ENCODE results near the gene RPS6KA1. TPM values are rescaled to one million over a fixed set of nuclear protein-coding genes. Genes with fewer than 3 reads are reported as not detected.

The RPS6KA1 gene
- total and polyA plus RNA-seq, 7 donors, result 0.88 to 3.0 (median 2.5) TPM

- no peaks in the 10 kb centered on the region for H3K36me3 ChIP-seq (ENCODE audit: insufficient read depth in 1 of 2, low read depth in 1 of 2)
- intact Hi-C loops (cut with DNase I), result no loop called here
- no peaks in the 10 kb centered on the region for H3K27me3 ChIP-seq (ENCODE audit: insufficient read depth in 3 of 3, low read length in 2 of 3)
- ATAC-seq, result no peak
- WGBS, 3 donors, result 92% methylated on average over 6 of the region's 6 CpGs
- H3K9me3 ChIP-seq, result no peaks in the 10 kb centered on the region
- no peak for TF ChIP-seq CTCF (IDR thresholded peaks at IDR 0.05)
- DNase-seq, result no peak
- no peaks in the 10 kb centered on the region for H3K4me1 ChIP-seq
- H3K4me3 ChIP-seq, result no peak overlapping the region
- no peak overlapping the region for H3K27ac ChIP-seq
Measured at GRCh38 chr1:26552720-26553119, 23.2 kb downstream of the RPS6KA1 start.

GRCh38 chr1:26553942-26554682, 24.6 kb downstream of the RPS6KA1 start:
- intact Hi-C loops (cut with DNase I), result no loop called here
- Histone ChIP-seq H3K27ac (no peak overlapping the region), H3K4me3 (no peak overlapping the region), H3K4me1 (no peaks in the 10 kb centered on the region), H3K36me3 (ENCODE audit: insufficient read depth in 1 of 2, low read depth in 1 of 2) (no peaks in the 10 kb centered on the region), H3K9me3 (no peaks in the 10 kb centered on the region), H3K27me3 (ENCODE audit: insufficient read depth in 3 of 3, low read length in 2 of 3) (no peaks in the 10 kb centered on the region)
- ATAC-seq (no peak), DNase-seq (no peak)
- 85 to 88% (median 87%) methylated on average over 14 of the region's 14 CpGs for WGBS, 3 donors
- no peak for TF ChIP-seq CTCF (IDR thresholded peaks at IDR 0.05)

- Histone ChIP-seq H3K9me3 (no peaks in the 10 kb centered on the region), H3K4me3 (no peak overlapping the region), H3K36me3 (ENCODE audit: insufficient read depth in 1 of 2, low read depth in 1 of 2) (no peaks in the 10 kb centered on the region), H3K4me1 (no peaks in the 10 kb centered on the region), H3K27ac (no peak overlapping the region), H3K27me3 (ENCODE audit: insufficient read depth in 3 of 3, low read length in 2 of 3) (no peaks in the 10 kb centered on the region)
- no peak for DNase-seq
- WGBS, 3 donors, result 94 to 98% (median 95%) methylated on average over 10 of the region's 10 CpGs
- no peak for TF ChIP-seq CTCF (IDR thresholded peaks at IDR 0.05)
- ATAC-seq, result no peak
- intact Hi-C loops (cut with DNase I), result no loop called here
Measured at GRCh38 chr1:26554781-26555180, 25.2 kb downstream of the RPS6KA1 start.

- Histone ChIP-seq H3K36me3 (ENCODE audit: insufficient read depth in 1 of 2, low read depth in 1 of 2) (no peaks in the 10 kb centered on the region), H3K4me3 (no peak overlapping the region), H3K4me1 (no peaks in the 10 kb centered on the region), H3K27ac (no peak overlapping the region), H3K9me3 (no peaks in the 10 kb centered on the region), H3K27me3 (ENCODE audit: insufficient read depth in 3 of 3, low read length in 2 of 3) (no peaks in the 10 kb centered on the region)
- ATAC-seq (no peak), DNase-seq (peak in 1 of 2 donors; percentile 19)
- TF ChIP-seq CTCF (IDR thresholded peaks at IDR 0.05), result no peak
- intact Hi-C loops (cut with DNase I), result no loop called here
- 57 to 64% (median 58%) methylated on average over 11 of the region's 11 CpGs for WGBS, 3 donors
Measured at GRCh38 chr1:26555550-26555981, 26.0 kb downstream of the RPS6KA1 start.

- no peak overlapping the region for H3K4me3 ChIP-seq
- no peak overlapping the region for H3K27ac ChIP-seq
- no peaks in the 10 kb centered on the region for H3K4me1 ChIP-seq
- ATAC-seq (no peak), DNase-seq (no peak)
- intact Hi-C loops (cut with DNase I), result no loop called here
- H3K9me3 ChIP-seq, result no peaks in the 10 kb centered on the region
- WGBS, 3 donors, result 60 to 83% (median 71%) methylated on average over 2 of the region's 2 CpGs
- no peaks in the 10 kb centered on the region for H3K27me3 ChIP-seq (ENCODE audit: insufficient read depth in 3 of 3, low read length in 2 of 3)
- no peaks in the 10 kb centered on the region for H3K36me3 ChIP-seq (ENCODE audit: insufficient read depth in 1 of 2, low read depth in 1 of 2)
- no peak for TF ChIP-seq CTCF (IDR thresholded peaks at IDR 0.05)
Measured at GRCh38 chr1:26556111-26556510, 26.6 kb downstream of the RPS6KA1 start.

Data from psoas muscle (tissue), 8 donors.